ENCODE measurements around the gene DTYMK.

DTYMK gene

GRCh38 chr2:241645915-241646645 is 40.5 kb downstream of the DTYMK start:
- FAIRE-seq, result no peak

- FAIRE-seq, result no peak
These were observed 41.3 kb downstream of the DTYMK start for GRCh38 chr2:241645056-241645914.

- no peak for FAIRE-seq
These were observed 45.0 kb downstream of the DTYMK start for GRCh38 chr2:241641631-241642030.

DNA sequence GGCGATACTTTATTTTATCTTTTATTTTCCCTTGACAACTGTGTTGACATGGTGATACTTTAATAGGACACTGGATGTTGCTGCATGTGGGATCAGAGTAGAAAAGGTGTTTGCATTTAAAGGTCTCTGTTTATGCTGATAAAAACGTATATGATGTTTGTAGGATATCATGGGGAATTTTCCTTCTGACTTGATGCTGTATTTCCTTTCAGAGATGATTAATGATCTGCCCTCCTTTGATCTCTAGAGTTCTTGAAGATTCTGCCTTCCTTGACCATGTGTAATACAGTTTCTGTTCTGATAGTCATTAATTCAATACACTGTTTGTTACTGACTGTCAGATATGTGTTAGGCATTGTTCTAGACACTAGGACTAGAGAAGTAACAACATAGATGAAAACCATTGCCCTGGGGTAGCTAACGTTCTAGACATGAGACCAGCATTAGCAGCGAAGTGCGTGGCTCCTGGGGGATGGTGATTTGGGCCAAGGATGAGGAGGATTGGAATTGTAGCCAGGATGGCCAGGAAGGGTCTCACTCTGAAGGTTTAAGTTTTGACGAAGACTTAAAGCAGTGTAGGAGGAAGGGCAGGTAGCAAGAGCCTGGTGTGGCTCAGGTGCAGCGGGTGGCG is 46.3 kb downstream of the DTYMK start:
- FAIRE-seq, result no peak

GRCh38 chr2:241639385-241639784 is 47.2 kb downstream of the DTYMK start:
- FAIRE-seq, result no peak

DNA sequence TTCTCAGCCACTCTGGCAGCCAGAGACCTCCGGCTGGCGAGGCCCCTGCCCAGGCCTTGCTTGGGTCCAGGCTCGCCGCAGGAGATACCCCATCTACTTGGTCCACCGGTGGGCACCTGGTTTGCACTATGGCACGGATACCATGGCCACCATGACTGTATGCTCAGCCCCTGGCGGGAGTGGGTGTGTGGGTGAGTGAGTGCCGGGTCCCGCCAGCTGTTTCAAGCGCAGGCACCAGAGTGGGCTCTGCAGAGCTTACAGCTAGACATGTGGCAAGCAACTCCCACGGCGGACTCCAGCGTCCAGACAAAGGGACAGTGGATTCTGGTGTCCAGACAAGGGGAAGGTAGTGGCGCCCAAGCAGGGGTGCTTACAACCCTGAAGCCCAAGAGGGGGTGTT is 47.7 kb downstream of the DTYMK start:
- FAIRE-seq, result no peak

DNA sequence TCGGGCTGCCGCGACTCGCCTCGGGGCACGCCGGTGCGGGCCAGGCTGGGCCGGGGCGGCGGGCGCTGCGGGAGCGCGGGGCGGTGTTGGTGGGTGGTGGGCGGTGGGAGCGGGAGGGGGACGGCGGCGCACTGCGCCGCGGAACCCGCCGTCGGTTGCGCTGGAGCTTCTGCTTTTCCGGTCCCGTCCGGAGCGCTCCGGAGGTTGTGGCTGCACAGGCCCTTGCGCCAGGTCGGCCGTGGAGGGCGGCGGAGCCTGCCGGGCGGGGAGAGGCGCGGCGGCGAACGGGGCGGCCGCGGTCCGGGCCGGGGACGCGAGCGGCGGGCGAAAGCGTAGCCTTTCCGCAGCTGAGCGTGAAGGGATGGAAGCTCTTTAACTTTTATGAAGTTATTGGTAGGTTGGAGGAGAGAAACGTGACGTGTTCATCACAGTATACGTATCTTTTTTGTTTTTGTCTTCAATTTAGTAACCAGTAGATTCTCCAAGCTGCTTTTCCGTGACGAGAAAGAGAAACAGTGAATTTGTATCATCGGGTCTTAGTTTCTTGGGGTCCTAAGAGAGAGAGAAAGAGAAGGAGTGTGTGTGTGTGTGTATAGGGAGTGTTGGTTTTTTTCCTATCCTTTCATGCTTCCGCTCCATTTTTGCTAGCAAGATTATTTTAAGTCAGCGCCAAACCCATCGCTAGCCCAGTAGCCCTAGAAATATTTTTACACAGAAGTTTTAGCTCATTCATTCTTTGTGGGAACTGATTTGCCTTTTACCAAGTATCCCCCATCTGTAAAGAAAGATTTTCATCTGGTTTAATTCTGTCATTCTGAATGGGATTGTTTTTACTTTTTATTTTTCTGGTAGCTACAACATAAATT is 48.6 kb downstream of the DTYMK start:
- no peak for FAIRE-seq

DNA sequence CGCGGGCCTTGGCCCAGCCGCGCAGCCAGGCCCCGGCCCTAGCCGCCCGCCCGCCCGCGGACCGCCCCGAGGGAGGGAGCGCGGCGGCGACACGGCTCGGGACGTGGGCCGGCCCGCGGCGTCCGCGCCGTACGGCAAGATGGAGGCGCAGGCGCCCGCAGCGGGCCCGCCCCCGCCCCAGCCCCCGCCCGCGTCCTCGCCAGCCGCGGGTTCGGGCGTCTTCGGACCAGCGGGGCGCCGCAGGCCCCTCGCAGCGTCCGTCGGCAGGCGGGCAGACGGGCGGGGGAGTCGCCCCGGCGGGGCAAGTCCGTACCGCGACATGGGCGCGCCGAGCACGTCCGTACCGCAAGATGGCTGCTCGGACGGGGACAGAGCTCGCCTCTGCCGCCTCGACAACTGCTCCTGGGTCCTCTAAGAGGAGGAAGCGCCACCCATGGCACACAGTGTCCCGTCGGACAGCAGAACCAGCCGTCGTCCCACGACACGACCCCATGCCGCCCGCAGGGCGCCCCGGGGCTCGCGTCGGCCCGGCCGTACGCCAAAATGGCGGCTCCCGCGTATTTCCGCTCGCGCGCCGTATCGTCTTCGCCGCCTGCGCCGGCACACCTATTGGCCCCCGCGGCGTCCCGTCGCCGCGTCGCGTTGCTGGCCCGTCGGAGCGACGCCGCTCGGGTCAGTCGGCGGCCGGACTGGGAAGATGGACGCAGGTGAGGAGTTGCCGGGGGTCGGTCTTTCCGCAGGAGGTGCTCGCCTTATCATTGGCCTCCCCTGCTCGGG is 49.4 kb downstream of the DTYMK start, which contains the start of the genes ATG4B and THAP4:
Gene ATG4B, plus strand, starts transcription at position 676 of the 777 bp plus-strand sequence. Its CDS starts 22 bp downstream, at position 698.
Gene THAP4, minus strand, starts transcription at position 141 of the 777 bp plus-strand sequence. CDS start 141 bp downstream, outside the sequence.
- no peak for FAIRE-seq

- no peak for FAIRE-seq
These were observed 50.2 kb downstream of the DTYMK start for GRCh38 chr2:241636182-241637017.

- no peak for FAIRE-seq
These were observed 50.9 kb downstream of the DTYMK start for GRCh38 chr2:241635756-241636155.

DNA sequence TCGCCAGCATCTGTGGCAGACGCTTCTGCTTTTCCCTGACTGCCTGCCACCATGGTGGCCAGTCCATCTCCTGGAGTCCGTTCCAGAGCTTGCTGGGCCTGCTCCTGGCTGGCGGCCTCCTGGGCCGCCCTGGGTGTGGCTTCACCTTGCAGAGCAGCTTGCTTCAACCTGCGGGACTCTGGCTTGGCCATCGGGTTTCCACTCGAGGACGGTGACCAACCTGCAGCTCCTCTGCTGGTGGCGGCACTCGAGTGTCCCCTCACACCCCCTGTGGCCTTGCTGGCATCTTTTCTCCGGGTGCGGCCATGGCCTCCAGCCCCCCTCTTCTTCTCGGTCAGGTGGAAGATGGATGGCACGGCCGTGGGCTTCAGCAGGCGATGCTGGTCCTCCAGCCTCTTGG is 53.1 kb downstream of the DTYMK start:
- no peak for FAIRE-seq

DNA sequence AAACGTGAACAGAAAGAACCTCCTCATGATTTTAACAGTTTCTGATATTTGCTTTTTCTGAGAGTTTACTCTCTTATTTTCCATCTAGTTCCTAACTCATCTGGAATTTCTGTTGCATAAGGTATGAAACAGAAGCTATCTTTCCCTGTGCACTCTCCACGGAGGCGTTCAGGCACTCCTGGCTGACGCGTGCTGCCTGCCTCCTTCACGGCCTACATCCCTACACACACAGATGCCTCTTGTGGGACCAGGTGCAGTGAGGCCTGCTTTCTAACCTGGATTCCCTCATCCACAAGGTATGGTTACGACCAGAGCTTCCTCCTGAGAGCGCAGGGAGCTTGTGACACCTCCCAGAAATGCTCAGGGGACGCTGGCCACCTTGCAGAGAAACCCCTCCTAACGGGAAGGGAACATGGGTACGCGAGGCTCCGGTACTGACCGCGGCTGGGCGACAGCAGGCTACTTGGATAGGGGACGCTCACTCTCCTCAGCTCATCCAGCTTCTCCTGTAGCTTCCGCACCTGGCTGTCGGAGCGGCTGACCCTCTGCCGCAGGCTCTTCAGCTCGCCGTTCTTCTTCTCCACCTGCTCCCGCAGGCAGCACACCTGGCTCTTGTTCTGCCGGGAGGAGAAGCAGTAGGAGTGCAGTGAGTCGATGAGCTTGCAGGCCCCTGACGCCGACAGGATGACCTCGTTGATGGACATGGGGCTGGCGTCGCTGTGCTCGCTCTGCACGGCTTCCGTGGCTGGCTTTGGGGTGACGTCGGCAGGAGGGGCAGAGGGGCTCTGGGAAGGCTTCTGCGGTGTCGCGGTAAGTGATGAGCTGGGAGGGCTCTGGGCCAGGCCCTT is 53.9 kb downstream of the DTYMK start:
- no peak for FAIRE-seq

DNA sequence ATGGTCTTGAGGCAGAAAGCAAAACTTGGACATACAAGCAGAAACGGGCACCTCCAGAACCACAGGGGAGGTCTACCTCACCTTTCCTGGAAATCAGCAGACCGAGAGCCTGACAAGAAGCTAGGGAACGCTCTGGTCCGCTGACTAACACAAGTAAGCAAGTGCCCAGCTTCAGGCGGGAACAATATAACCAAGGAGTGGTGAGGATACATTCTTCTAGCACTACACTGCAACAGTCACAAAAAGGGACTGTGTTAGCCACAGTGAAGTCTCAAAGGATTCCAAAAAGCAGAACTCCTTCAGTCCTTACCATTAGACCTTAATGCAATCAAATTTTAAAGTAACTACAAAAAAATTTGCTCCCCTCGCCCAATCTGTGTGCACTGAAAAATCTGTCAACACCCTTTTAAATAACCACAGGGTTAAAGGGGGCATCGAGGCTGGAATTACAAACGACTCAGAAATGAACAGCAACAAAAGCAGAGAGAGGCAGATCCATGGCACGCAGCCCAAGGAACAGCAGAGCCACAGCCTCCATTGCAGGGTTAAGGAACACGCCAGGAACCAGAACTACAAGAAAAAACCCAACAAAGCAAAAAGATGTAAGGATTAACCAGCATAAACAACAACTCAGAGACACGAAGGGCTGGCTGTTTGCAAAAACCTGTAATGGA is 56.7 kb downstream of the DTYMK start:
- no peak for FAIRE-seq

DNA sequence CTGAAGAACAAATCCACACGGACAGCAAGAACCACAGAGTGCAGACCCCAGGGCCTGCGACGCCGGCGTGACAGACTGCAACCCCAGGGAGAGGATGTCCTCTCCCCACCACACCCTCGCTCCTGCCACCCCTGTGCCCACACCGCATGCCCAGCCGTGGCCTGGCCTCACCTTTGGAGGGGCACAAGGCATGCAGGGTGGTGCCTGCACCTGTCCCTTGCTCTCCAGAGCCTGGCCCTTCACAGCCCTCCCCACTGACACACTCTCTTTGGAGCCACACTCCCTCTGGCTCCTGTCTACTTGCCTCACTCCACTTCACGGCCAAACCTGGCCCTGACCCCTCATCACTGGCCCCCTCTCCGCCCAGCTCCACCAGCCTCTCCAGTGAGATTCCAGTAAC is 58.9 kb downstream of the DTYMK start:
- no peak for FAIRE-seq
